Aorta (tissue), 5 donors: ENCODE measurements around the gene COA7. TPM values are rescaled to one million over a fixed set of nuclear protein-coding genes. Genes with fewer than 3 reads are reported as not detected.
"Not testable (repeated sequence)": the region's sequence is repeated elsewhere in the genome, so short reads cannot be mapped to it uniquely, and the experiment has no call there.

Experiments used
- ATAC-seq: fragments of 200-7000 bp; cut with Tn5 transposase; one replicate; pipeline ENCODE4 v1.9.1; 2022; ENCODE audit warnings: moderate library complexity; ENCODE audit not compliant: low FRiP score
- DNase-seq, 2 donors: peaks; one replicate each; pipeline ENCODE4 v3.0.0-alpha.2; 2020
- H3K27ac ChIP-seq, 2 donors: one replicate each; pipeline ENCODE4 v1.5.1; 2013; ENCODE audit warnings: low read length in 2 of 2, mild to moderate bottlenecking in 2 of 2, moderate library complexity in 2 of 2, control low read depth in 1 of 2, inconsistent platforms in 1 of 2, low read depth in 1 of 2
- H3K27me3 ChIP-seq, 2 donors: one replicate each; pipeline ENCODE4 v1.6.1; 2013; ENCODE audit warnings: control low read depth in 1 of 2, low read length in 1 of 2, mild to moderate bottlenecking in 1 of 2, moderate library complexity in 1 of 2; ENCODE audit not compliant: insufficient read depth in 2 of 2, control insufficient read depth in 1 of 2
- H3K36me3 ChIP-seq, 2 donors: one replicate each; pipeline ENCODE4 v1.6.1; 2013; ENCODE audit warnings: control low read depth in 1 of 2, low read length in 1 of 2, mild to moderate bottlenecking in 1 of 2; ENCODE audit not compliant: insufficient read depth in 2 of 2, control insufficient read depth in 1 of 2
- H3K4me1 ChIP-seq, 2 donors: one replicate each; pipeline ENCODE4 v1.6.1; 2013; ENCODE audit warnings: low read length in 2 of 2, control low read depth in 1 of 2, mild to moderate bottlenecking in 1 of 2, moderate library complexity in 1 of 2; ENCODE audit not compliant: insufficient read depth in 2 of 2, control insufficient read depth in 1 of 2
- H3K4me3 ChIP-seq, 2 donors: one replicate each; pipeline ENCODE4 v1.5.1; 2013; ENCODE audit warnings: low read length in 2 of 2, control low read depth in 1 of 2, mild to moderate bottlenecking in 1 of 2
- H3K9me3 ChIP-seq: one replicate; pipeline ENCODE4 v1.6.1; 2013; ENCODE audit warnings: mild to moderate bottlenecking, low read length; ENCODE audit not compliant: control insufficient read depth
- WGBS, 2 donors: extraction: QIAGEN DNeasy Blood & Tissue Kit; methylation state at CpG; one replicate each; pipeline ENCODE4 v1.1.7; 2013; 5-methylcytosine and 5-hydroxymethylcytosine counted together
- intact Hi-C, 2 donors: fragments of 100-400 bp; cut with DNase I; formaldehyde crosslinking; loops; one replicate each; pipeline versions ENCODE4 v1.14.2 to v1.15.0; 2022
- polyA plus RNA-seq, 2 donors: library from polyadenylated mRNA; stranded (reverse); fragments of 200-250 nt; gene quantifications; one replicate each; pipeline ENCODE4 v1.2.3, GENCODE V29; 2013
- total RNA-seq, 2 donors: library from RNA; stranded (reverse); fragmentation: NEBNext Ultra II Directional; extraction: Animal tissue kit (Norgen Biotek cat#: 25700); gene quantifications; one replicate each; pipeline ENCODE4 v1.2.1, GENCODE V29; 2021
- donor health status: healthy with polysubstance abuse.
- donor health status: Bipolar disorder and iron deficiency.
- donor health status: DM: no; HTN: no; CAD: no.
- donor health status: DM: no; HTN: no; CAD: no.
- donor health status: DM: yes; HTN: yes; CAD: no.

COA7 gene
- total and polyA plus RNA-seq, 4 donors, result 3.2 to 10.5 (median 7.5) TPM

DNA sequence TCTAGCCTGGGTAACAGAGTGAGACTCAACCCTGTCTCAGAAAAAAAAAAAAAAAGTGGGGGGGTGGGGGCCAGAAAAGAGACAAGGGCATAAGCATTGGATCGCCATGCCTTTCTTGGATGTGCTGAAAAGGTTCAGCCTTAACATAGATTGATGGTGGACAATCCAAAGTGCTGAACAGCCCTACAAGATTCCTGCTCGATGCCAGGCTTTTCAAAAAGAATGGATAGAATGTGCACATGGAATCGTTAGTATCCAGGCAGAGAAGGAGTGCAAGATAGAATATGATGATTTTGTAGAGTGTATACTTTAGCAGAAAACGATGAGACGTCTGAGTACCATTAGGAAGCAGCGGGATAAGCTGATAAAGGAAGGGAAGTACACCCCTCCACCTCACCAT is 10.9 kb upstream of the COA7 start:
- Histone ChIP-seq H3K9me3 (no peaks in the 10 kb centered on the region), H3K27ac (no peak overlapping the region), H3K4me1 (no peaks in the 10 kb centered on the region), H3K36me3 (no peaks in the 10 kb centered on the region), H3K4me3 (no peak overlapping the region), H3K27me3 (no peaks in the 10 kb centered on the region)
- intact Hi-C loops, result no loop called here
- ATAC-seq, result no peak
- DNase-seq, result no peak
- 53 to 54% methylated on average over 6 of the region's 6 CpGs for WGBS, 2 donors

DNA sequence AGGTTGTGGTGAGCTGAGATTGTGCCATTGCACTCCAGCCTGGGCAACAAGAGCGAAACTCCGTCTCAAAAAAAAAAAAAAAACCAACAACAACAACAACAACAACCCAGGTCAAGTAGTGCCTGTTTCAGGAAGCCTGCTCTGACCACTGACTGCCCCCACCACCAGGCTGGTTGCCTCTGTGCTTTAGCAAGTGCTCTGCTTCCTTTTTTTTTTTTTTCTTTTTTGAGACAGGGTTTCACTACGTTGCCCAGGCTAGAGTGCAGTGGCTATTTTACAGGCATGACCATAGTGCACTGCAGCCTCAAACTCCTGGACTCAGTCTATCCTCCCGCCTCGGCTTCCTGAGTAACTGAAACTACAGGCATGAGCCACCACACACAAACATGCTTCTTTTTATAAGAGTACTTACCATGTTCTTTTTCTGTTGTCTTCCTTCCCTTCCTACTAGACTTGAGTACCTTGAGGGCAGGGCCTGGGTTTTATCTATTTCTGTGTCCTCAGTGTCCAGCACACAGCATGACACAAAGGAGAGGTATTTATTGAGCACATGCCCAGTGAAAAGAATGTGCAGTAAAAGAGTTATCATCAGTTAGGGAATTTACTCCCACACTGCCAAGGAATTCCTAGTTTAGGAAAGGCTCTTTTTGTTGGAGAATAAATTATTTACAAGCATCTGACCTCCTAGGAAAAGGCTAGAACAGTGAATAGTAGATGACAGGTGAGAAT is 9.9 kb upstream of the COA7 start:
- WGBS, 2 donors, result 64 to 68% methylated on average over 4 to 5 of the region's 5 CpGs
- H3K4me3 ChIP-seq, result no peak overlapping the region
- H3K9me3 ChIP-seq, result no peaks in the 10 kb centered on the region
- no peaks in the 10 kb centered on the region for H3K4me1 ChIP-seq
- ATAC-seq, result no peak
- no peaks in the 10 kb centered on the region for H3K36me3 ChIP-seq
- H3K27ac ChIP-seq, result peak overlapping the region in 1 of 2 donors; percentile 52
- intact Hi-C loops, result no loop called here
- DNase-seq, result peak in 1 of 2 donors; percentile 61
- no peaks in the 10 kb centered on the region for H3K27me3 ChIP-seq

DNA sequence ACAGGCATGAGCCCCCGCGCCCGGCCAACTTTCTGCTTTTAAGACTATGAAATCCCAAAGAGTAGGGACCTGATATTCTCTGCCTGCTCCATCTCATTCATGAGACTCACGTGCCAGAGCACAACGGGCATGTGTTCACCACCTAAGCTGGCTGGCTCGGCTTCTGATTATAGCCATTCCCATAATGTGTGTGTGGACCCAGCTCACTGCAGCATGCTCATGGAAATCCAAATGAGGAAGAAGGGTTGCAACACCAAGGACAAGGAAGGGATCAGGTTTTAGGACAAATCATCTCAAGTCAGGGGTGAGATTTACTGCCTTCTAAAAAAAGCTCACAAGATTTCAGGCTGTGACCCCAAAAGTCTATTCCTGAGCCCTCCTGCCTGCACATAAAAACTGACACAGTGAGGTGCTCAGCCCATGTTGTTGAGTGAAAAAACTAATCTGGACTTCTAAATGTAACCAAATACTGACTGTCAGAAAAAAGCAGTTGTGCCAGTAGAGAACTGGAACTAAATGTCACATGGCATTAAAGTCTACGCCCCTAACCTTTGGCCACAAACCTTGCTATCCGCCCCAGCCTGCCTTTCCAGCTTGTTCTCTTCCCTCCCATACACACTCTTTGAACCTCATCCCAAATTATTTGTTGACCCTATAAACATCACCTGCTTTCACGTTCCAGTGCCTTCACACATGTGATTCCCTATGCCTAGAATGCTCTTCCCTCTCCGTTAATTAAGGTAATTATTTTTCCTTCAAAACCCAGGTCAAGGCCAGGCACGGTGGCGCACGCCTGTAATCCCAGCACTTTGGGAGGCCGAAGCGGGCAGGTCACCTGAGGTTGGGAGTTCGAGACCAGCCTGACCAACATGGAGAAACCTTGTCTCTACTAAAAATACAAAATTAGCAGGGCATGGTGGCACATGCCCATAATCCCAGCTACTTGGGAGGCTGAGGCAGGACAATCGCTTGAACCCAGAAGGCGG is 9.1 kb upstream of the COA7 start:
- no peaks in the 10 kb centered on the region for H3K9me3 ChIP-seq
- H3K27me3 ChIP-seq, result no peaks in the 10 kb centered on the region
- H3K4me3 ChIP-seq, result no peak overlapping the region
- no peaks in the 10 kb centered on the region for H3K36me3 ChIP-seq
- H3K4me1 ChIP-seq, result no peaks in the 10 kb centered on the region
- no peak overlapping the region for H3K27ac ChIP-seq
- ATAC-seq (no peak), DNase-seq (no peak)
- WGBS, 2 donors, result 90 to 92% methylated on average over 18 of the region's 18 CpGs
- intact Hi-C loops, result no loop called here

DNA sequence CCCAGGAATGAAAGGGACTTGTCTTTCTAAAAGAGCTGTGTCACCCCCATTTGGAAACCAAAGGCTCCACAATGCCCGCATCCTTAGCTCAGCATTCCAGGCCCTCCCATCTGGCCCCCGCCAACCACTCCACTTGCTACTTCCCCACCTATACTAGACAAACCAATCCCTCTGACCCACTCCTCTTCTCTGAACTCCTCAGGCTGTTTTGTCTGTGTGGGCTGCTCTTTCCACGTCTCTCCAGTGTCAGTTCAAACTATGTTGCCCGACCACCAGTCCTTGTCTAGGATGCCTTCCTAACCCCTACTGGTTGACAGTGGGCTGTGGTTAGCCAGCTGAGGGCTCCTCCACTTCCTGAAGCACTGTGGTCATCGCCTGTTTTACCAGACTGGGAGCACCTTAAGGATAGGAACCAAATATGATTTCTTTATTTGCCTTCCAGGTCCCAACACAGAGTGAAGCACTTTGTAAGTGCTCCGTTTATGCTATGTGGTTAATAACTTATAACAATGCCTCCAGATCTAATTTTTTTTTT is 8.1 kb upstream of the COA7 start:
- ATAC-seq (no peak), DNase-seq (no peak)
- Histone ChIP-seq H3K27ac (no peak overlapping the region), H3K9me3 (no peaks in the 10 kb centered on the region), H3K27me3 (no peaks in the 10 kb centered on the region), H3K36me3 (no peaks in the 10 kb centered on the region), H3K4me1 (no peaks in the 10 kb centered on the region), H3K4me3 (no peak overlapping the region)
- intact Hi-C loops, result no loop called here
- 71 to 75% methylated on average over 6 of the region's 6 CpGs for WGBS, 2 donors

DNA sequence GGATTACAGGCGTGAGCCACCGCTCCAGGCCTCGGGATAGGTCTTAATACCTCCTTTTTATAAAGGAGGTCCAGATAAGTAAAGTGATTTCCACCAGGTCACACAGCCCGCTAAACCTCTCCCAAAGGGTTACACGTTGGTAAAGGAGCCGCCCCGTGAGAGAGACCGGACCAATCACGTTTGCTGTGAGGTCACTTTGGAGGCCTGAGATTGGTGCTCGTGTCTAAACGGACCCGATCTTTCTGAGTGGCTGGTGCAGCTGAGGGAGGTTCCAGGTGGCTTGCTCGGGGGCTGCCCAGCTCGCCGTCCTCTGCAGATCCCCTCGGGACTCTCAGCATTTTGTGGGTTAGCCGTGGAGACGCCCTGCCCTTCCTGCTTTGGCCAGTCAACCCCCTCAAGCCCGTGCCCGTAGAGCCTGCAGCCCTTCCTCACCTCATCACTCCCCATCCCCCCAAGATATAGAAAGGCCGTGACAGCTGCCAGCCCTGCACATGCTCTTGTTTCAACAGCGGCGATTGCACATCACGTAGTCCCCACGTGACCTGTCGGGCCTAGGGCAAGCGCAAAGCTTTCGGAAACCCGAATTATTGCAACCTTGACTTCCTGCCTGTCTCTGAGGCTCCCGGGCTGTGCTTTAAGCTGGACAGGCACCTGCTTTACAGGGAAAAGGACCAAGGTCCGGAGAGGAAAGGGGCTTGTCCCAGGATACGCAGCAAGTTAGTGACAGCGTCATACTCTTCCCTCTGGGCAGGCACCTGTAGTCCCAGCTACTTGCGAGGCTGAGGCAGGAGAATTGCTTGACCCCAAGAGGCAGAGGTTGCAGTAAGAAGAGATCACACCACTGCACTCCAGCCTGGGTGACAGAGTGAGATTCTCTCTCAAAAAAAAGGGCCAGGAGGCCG is 5.0 kb upstream of the COA7 start:
- Histone ChIP-seq H3K4me1 (no peaks in the 10 kb centered on the region), H3K36me3 (no peaks in the 10 kb centered on the region), H3K9me3 (no peaks in the 10 kb centered on the region), H3K4me3 (peak overlapping the region in 1 of 2 donors; percentile 16), H3K27ac (peak overlapping the region in 1 of 2 donors; percentile 85), H3K27me3 (no peaks in the 10 kb centered on the region)
- WGBS, 2 donors, result 3 to 4% methylated on average over 35 of the region's 35 CpGs
- intact Hi-C loops, result no loop called here
- DNase-seq, result peak; percentile 92 to 94
- peak; percentile 94 for ATAC-seq

DNA sequence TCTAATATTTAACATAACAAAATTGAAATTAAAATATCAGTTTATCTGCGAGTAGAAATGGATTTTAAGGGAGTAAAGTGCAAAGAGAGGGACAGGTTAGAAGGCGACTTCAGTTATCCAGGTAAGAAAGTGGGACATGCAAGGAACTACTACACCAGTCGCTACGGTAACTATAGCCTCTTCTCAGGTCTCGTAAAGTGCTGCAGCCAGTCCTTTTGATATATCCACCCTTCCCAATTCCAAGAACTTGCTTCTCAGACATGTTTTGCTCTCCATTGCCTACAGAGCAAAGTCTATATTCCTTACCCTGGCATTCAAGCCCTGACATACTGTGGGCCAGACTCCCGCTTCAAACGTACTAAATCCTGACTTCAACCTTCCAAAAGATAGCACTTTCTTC is 2.5 kb downstream of the COA7 start:
- no peak overlapping the region for H3K4me3 ChIP-seq
- H3K4me1 ChIP-seq, result no peaks in the 10 kb centered on the region
- H3K27ac ChIP-seq, result no peak overlapping the region
- ATAC-seq (no peak), DNase-seq (no peak)
- H3K27me3 ChIP-seq, result no peaks in the 10 kb centered on the region
- intact Hi-C loops, result loop anchor here in 1 of 2 donors (10.0 kb wide), 1 partner anchor 141 kb away; the partner anchor contains the start of gene TUT4
- no peaks in the 10 kb centered on the region for H3K9me3 ChIP-seq
- peaks cover 0 to 2% of the 10 kb centered on the region in 2 donors for H3K36me3 ChIP-seq
- WGBS, 2 donors, result 91 to 93% methylated on average over 7 of the region's 7 CpGs

DNA sequence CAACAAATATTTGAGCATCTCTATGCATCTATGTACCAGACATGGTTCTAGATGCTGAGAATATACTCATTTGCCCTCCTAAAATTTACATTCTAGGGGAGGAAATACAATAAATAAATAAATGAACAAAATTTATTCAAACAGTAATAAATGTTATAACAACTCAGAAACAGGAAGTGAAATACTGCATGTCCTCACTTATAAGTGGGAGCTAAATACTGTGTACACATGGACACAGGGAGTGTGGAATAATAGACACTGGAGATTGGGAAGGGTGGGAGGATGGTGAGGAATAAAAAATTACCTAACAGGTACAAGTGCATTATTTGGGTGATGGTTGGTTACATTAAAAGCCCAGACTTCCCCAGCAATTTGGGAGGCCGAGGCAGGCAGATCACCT is 4.3 kb downstream of the COA7 start:
- Histone ChIP-seq H3K27me3 (no peaks in the 10 kb centered on the region), H3K4me1 (no peaks in the 10 kb centered on the region), H3K36me3 (peaks cover 0 to 2% of the 10 kb centered on the region in 2 donors), H3K27ac (no peak overlapping the region), H3K9me3 (no peaks in the 10 kb centered on the region), H3K4me3 (no peak overlapping the region)
- 99 to 100% methylated on average over 1 of the region's 1 CpG for WGBS, 2 donors
- no peak for ATAC-seq
- DNase-seq, result no peak
- intact Hi-C loops, result loop anchor here in 1 of 2 donors (10.0 kb wide), 1 partner anchor 139 kb away; the partner anchor contains the start of gene TUT4

DNA sequence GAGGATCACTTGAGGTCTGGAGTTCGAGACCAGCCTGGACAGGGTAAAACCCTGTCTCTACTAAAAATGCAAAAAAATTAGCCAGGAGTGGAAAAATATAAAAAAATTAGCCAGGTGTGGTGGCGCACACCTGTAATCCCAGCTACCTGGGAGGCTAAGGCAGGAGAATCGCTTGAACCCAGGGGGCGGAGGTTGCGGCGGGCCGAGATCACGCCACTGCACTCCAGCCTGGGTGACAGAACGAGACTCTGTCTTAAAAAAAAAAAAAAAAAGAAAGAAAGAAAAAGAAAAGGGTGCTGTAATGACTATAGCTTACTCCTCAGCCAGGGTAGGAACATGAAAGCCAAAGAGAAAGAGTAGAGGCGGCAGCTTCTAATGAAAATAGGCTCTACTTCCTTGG is 4.8 kb downstream of the COA7 start:
- ATAC-seq, H3K36me3 ChIP-seq, DNase-seq, H3K4me3 ChIP-seq, H3K9me3 ChIP-seq, H3K27me3 ChIP-seq, H3K27ac ChIP-seq, H3K4me1 ChIP-seq: not testable (repeated sequence)
- WGBS, 2 donors, result 95 to 97% methylated on average over 9 to 10 of the region's 10 CpGs
- intact Hi-C loops, result loop anchor here in 1 of 2 donors (10.0 kb wide), 1 partner anchor 139 kb away; the partner anchor contains the start of gene TUT4
